ENCODE results near the gene FGGY.
"Not testable (repeated sequence)": the region's sequence is repeated elsewhere in the genome, so short reads cannot be mapped to it uniquely, and the experiment has no call there.

The FGGY gene

GRCh38 chr1:59346429-59346828 lies 49.5 kb downstream of the FGGY start:
- DNase-seq (ENCODE audit: low read depth in 2 of 2, low spot score in 1 of 2), result no peak

- no peak for DNase-seq (ENCODE audit: low read depth in 2 of 2, low spot score in 1 of 2)
Measured at GRCh38 chr1:59349101-59349500, 52.2 kb downstream of the FGGY start.

- DNase-seq (ENCODE audit: low read depth in 2 of 2, low spot score in 1 of 2), result no peak
Measured at GRCh38 chr1:59350521-59350920, 53.6 kb downstream of the FGGY start.

GRCh38 chr1:59352065-59352464 lies 55.2 kb downstream of the FGGY start:
- DNase-seq (ENCODE audit: low read depth in 2 of 2, low spot score in 1 of 2), result no peak

GRCh38 chr1:59353453-59353852 lies 56.6 kb downstream of the FGGY start:
- no peak for DNase-seq (ENCODE audit: low read depth in 2 of 2, low spot score in 1 of 2)

- DNase-seq (ENCODE audit: low read depth in 2 of 2, low spot score in 1 of 2), result not testable (repeated sequence)
Measured at GRCh38 chr1:59354239-59354638, 57.3 kb downstream of the FGGY start.

- no peak for DNase-seq (ENCODE audit: low read depth in 2 of 2, low spot score in 1 of 2)
Measured at GRCh38 chr1:59354709-59355337, 57.9 kb downstream of the FGGY start.

- no peak for DNase-seq (ENCODE audit: low read depth in 2 of 2, low spot score in 1 of 2)
Measured at GRCh38 chr1:59355361-59355760, 58.5 kb downstream of the FGGY start.

- no peak for DNase-seq (ENCODE audit: low read depth in 2 of 2, low spot score in 1 of 2)
Measured at GRCh38 chr1:59356627-59357026, 59.7 kb downstream of the FGGY start.

- no peak for DNase-seq (ENCODE audit: low read depth in 2 of 2, low spot score in 1 of 2)
Measured at GRCh38 chr1:59357645-59358320, 60.9 kb downstream of the FGGY start.

- DNase-seq (ENCODE audit: low read depth in 2 of 2, low spot score in 1 of 2), result no peak
Measured at GRCh38 chr1:59359325-59359724, 62.4 kb downstream of the FGGY start.

GRCh38 chr1:59360170-59360569 lies 63.3 kb downstream of the FGGY start:
- DNase-seq (ENCODE audit: low read depth in 2 of 2, low spot score in 1 of 2), result no peak

GRCh38 chr1:59360729-59361128 lies 63.8 kb downstream of the FGGY start:
- DNase-seq (ENCODE audit: low read depth in 2 of 2, low spot score in 1 of 2), result no peak

- no peak for DNase-seq (ENCODE audit: low read depth in 2 of 2, low spot score in 1 of 2)
Measured at GRCh38 chr1:59361766-59362165, 64.9 kb downstream of the FGGY start.

- no peak for DNase-seq (ENCODE audit: low read depth in 2 of 2, low spot score in 1 of 2)
Measured at GRCh38 chr1:59364037-59364436, 67.1 kb downstream of the FGGY start.

GRCh38 chr1:59366346-59366745 lies 69.5 kb downstream of the FGGY start:
- no peak for DNase-seq (ENCODE audit: low read depth in 2 of 2, low spot score in 1 of 2)

- DNase-seq (ENCODE audit: low read depth in 2 of 2, low spot score in 1 of 2), result no peak
Measured at GRCh38 chr1:59367301-59368007, 70.6 kb downstream of the FGGY start.

- no peak for DNase-seq (ENCODE audit: low read depth in 2 of 2, low spot score in 1 of 2)
Measured at GRCh38 chr1:59368008-59368670, 71.2 kb downstream of the FGGY start.

GRCh38 chr1:59375321-59376220 lies 78.7 kb downstream of the FGGY start:
- no peak for DNase-seq (ENCODE audit: low read depth in 2 of 2, low spot score in 1 of 2)

- DNase-seq (ENCODE audit: low read depth in 2 of 2, low spot score in 1 of 2), result no peak
Measured at GRCh38 chr1:59377350-59377904, 80.5 kb downstream of the FGGY start.
